Putamen (tissue), 1 donor: ENCODE data around the gene PRMT7.
A peak's percentile ranks its signal among the peaks of the same experiment; 100 is the strongest.

ENCODE experiments used
- DNase-seq: peaks from one replicate; pipeline ENCODE4 v3.0.0-alpha.2; 2016; ENCODE audit warnings: low spot score

PRMT7 gene

DNA sequence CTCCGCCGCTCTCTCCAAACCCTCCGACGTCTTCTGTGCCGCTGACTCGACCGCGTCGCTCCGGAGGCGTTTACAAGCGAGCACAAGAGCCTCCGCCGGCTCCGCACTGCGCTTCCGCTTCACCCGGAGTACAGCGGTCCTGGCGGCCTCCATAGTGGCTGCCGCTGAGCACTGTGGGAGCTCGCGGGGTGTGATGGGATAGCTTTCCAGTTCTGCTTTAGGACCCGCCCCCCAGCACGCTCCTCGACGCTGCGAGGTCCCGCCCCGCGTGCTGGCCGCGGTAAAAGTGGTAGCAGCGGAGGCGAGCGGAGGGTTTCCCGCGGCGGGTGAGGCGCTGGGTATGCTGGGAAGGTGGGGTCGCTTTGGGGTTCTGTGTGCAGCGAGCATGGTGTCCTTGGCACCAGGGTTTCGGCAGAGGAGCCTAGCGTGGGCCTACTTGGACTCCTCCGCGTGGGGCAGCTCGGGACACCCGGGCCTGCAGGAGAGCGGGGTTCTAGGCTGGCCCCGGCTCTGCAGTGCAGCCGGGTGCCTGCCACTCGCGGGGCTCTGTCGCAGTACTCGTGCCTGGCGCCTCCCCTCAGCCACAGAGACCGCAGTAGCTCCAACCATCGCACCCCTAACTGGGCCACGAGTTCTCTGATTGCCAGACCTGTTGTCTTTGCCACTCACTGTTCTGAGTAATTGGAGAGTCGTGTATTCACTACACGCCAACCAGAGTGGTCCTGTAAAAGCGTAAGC lies at the start of gene PRMT7, which contains the start of gene SLC7A6OS:
TSS of gene PRMT7 (plus strand) at position 246 of the 738 bp plus-strand sequence. CDS start 4,961 bp downstream, outside the sequence.
TSS of gene SLC7A6OS (minus strand) at position 173 of the 738 bp plus-strand sequence. CDS start at position 153, 20 bp downstream.
- peak; percentile 90 for DNase-seq

DNA sequence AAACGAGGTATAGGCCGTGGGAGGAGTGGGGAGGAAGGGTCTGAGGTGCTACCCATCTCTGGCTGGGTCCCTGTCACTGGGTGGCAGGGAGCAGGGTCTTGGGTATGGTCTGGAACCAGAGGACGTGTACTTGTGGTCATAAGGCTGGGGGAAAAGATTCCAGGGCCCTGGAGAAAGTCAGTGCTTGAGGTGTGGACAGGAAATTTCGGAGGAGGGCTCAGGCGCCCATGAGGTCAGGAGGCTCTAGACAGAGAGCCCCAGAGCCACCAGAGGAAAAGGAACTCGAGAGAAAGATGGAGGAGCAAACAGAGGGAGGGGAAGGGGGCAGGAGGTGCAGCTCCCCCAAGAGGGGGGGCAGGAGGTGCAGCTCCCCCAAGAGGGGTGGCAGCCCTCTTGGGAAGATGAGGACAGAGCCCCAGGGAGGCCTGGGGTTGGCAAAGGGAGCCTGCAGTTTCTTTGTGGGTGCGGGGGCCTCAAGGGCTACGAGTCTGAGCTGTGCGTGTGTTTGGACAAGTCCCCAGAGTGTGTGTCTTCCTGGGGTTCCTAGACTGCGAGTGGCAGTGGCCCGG lies 47.2 kb upstream of the PRMT7 start:
- no peak for DNase-seq

- peak; percentile 63 for DNase-seq
Observed at GRCh38 chr16:68264128-68265077, 46.4 kb upstream of the PRMT7 start, which contains the start of gene SLC7A6. Gene SLC7A6 (plus strand): TSS chr16:68264526. CDS start chr16:68274727, 10,201 bp downstream.

- no peak for DNase-seq
Observed at GRCh38 chr16:68265078-68265920, 45.5 kb upstream of the PRMT7 start.

- no peak for DNase-seq
Observed at GRCh38 chr16:68267612-68268405, 43.0 kb upstream of the PRMT7 start.

DNA sequence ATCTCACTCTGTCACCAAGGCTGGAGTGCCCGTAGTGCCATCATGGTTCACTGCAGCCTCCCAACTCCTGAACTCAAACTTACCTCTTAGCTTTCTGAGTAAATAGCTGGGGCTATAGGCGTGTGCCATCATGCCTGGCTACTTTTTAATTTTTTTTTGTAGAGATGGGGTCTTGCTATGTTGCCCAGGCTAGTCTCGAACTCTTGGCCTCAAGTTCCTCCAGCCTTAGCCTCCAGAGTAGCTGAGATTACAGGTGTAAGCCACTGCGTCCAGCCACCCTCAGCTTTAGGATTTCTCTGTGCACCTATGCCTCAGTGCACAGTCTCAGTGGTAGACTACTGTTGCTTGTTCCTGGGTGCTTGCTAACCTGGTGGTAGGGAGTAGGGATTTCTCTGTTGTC lies 41.0 kb upstream of the PRMT7 start:
- DNase-seq = no peak

DNA sequence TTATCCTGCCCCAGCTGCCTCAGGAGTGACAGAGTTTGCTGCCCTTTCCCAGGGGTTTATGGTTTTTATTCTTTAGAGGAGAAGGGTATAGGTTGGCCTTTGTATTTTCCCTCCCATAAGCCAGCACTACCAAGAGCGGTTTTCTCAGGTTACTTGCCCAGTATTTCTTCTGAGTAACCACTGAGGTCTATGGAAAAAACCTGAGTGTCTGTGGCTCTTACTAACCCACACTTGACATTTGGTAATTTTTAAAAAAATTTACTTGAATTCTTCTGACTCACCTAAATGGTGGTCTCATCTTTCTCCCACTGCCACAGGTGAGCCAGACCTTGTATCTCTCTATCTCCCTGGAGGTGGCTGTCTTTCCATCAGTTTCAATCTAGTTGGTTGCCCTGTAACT lies 40.5 kb upstream of the PRMT7 start:
- no peak for DNase-seq

DNA sequence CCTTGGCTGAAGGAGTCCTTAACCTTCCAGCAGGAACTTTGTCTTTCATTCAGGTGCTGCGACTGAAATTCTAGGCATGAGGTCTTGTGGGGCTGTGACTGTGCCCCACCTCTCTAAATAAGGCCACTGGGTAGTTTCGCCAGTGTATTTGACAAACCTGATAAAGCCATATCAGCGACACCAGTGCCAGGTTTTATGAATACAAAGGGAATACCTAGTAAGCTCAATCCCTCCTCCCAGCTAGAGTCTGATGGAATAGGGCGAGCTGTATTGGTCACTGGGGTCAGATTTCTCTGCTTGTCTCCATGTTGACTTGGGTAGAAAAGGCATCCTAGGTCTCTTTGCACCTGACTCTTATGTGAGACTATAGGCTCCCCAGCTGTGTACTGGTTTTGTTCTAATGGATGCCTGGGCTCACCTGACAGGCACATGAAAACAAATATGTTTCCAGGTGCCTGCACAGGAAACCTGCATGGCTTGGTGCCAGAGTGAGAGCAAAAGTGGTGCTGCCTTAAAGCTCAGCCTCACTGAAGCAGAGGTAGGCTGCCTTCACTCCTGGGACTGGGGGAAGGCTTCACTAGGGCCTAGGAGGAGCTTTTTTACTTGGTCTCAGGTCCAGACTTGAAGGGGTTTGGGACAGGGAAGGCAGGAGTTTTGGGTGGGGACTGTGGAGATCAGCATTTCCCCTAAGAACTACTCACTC lies 38.2 kb upstream of the PRMT7 start:
- DNase-seq = no peak

GRCh38 chr16:68273459-68273858 lies 37.4 kb upstream of the PRMT7 start:
- DNase-seq = no peak

- DNase-seq = no peak
Observed at GRCh38 chr16:68273896-68274295, 36.9 kb upstream of the PRMT7 start.

GRCh38 chr16:68274441-68274840 lies 36.4 kb upstream of the PRMT7 start:
- no peak for DNase-seq

- DNase-seq = no peak
Observed at GRCh38 chr16:68275611-68276191, 35.1 kb upstream of the PRMT7 start.

- DNase-seq = no peak
Observed at GRCh38 chr16:68276223-68276622, 34.6 kb upstream of the PRMT7 start.

- no peak for DNase-seq
Observed at GRCh38 chr16:68279726-68280558, 30.9 kb upstream of the PRMT7 start.

DNA sequence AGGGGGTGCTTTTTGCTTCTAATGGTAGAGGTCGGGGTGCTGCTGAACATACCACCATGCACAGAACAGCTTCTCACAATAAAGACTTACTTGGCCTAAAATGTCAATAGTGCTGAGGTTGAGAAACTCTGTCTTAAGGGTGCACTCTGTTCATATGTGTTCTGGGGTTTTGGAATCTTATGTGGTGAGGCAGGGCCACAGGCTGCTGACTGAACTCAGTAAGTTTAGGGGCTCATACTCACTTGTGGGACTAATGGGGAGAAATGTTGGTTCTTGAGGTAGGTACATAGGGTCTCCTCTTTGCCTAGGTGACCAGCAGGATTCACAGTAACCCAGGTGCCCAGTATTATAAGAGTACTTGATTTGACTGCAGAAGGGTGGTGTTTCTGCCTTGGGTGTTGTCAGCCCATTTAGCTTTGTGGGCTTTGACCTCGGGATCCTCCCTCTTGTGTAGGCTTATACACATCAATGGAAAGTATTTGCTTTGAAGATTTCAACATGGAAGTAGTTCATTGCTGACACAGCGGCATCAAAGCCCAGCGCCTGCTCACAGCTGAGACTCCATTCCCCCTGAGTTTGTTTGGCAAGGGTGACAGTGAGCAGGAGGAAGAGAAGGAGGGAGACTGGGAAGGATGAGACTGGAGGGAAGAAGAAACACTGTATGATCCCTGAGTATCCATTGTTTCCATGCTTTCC lies 29.3 kb upstream of the PRMT7 start:
- no peak for DNase-seq

- no peak for DNase-seq
Observed at GRCh38 chr16:68282064-68282452, 28.8 kb upstream of the PRMT7 start.

GRCh38 chr16:68283346-68283745 lies 27.5 kb upstream of the PRMT7 start:
- DNase-seq = no peak
